GM21526 (cell line): ENCODE results near the gene SPANXB1.
"Not testable (repeated sequence)": the region's sequence is repeated elsewhere in the genome, so short reads cannot be mapped to it uniquely, and the experiment has no call there.

Experiments
- ATAC-seq: cut with Tn5 transposase; IDR thresholded peaks from one replicate; pipeline ENCODE4 v1.9.1; 2021; ENCODE audit warnings: moderate library complexity; ENCODE audit not compliant: unreplicated experiment, low FRiP score

SPANXB1 gene, protein sequence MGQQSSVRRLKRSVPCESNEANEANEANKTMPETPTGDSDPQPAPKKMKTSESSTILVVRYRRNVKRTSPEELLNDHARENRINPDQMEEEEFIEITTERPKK

DNA sequence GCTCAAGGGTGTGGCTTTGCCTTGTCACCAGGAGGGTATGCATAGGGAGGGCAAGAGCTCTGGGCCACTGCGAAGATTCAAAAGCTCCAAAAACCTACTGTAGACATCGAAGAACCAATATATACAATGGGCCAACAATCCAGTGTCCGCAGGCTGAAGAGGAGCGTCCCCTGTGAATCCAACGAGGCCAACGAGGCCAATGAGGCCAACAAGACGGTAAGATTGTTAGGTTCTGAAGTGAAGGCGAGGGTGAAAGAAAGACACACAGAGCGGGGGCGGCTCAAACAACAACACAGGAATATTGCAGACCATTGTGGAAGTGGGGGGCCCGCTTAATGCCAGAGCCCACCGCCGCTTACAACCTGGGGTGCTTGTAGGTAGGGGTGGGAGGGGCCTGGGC, at the start of gene SPANXB1:
Gene SPANXB1, plus strand, starts transcription at position 27 of the 400 bp plus-strand sequence. Its CDS starts 100 bp downstream, at position 127.
- ATAC-seq, result not testable (repeated sequence)

DNA sequence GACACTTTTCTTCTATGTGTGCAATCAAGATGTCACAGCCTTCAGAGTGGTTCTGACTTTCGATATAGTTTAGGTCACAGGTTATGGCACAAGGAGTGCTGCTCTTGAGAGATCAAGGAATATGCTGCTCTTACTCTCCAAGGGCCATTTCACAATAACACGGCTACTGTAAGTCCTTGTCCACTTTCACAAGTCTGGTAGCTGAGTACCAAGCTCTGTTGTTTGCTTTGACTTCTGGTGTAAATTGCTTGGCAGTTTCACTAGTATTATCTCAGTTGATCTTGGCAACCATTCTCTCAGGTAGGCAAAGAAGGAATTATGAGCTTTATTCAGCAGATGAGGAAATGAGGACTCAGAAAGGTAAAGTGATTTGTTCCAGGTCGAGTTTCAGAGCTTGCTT, 35.4 kb upstream of the SPANXB1 start:
- no peak for ATAC-seq

DNA sequence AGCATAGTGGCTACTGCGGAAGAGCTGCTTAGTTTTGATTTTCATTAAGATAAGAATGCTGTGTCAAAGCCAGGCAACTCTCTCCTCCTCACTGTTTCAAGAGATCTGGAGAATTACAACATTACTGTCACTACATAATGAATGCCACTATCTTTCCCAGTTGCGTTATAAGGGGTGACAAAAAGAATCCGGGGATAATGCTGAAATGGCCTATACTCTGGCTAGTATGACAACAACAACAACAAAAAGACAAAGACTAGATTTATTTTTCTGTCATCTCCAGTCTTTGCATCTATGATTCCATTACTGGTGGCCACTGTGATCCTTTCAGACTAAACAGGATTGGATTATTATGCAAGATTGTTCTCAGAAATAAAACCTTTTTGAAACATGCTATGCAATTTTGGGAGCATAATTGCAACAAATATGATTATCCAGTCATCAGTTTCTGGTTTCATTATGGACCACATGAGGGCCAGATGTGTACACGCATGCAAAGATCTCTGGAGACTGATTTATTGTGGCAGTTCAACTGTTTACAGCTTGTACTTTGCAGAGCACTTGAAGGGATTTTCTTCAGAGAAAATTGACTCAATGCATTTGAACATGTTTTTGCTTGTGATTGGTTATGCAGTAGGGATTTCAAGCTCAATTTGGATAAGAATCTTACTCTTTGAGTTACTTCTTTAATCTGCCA, 31.1 kb upstream of the SPANXB1 start:
- no peak for ATAC-seq

DNA sequence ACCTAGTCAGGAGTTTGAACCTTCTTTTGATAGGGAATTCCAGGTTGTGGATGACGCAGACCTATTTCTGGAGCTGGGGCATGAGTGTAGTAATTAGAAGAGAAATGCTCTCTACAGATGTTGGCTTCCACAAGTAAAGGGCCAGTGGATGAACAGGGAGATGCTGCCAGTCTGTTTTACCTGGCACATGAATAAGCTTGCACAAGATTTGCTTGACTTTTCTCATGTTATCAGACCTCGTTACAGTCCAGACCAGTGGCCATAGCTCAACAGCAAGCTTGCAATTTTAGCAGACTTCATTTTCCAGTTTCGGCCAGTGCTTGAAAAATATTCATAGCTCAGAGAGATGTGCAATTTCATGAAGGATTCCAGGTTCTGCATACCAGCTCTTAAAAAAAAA, 26.9 kb upstream of the SPANXB1 start:
- ATAC-seq, result no peak

DNA sequence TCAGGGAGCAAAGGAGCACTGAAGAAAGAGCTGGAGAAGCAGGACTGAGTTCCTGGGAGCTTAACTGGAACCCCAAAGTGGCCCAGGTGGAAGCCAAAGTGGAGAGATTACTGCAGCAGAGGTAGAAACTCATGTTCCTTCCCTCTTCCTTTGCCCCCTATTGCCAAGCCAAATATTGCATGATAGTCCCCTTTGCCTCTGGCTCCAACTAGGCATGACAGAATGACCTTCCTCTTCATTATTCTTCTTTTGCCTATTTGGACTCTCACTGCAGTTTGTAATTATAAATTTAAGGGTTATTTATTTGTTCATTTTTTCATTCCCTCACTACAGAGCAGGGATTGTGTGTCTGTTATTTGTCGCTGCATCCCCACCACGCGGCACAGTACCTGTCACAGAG, 22.1 kb upstream of the SPANXB1 start:
- ATAC-seq, result no peak

DNA sequence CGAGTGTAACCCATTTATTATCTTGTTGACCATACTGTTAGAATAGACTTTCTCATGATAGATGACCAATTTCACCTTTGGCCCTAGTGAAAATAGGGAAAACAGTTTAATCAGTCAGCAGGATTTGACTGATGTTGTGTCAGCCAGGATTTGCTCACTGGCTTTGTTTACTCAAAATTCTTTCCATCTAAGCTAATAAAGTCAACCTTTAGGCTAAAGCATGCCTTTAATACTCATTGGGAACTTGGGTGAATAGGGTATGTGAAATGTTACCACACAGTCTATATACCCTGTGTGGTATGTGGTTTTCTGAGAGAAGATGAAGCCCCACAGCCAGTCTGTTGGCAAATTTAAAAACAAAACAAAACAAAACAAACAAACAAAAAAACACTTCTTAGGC, 18.7 kb upstream of the SPANXB1 start:
- ATAC-seq, result no peak

DNA sequence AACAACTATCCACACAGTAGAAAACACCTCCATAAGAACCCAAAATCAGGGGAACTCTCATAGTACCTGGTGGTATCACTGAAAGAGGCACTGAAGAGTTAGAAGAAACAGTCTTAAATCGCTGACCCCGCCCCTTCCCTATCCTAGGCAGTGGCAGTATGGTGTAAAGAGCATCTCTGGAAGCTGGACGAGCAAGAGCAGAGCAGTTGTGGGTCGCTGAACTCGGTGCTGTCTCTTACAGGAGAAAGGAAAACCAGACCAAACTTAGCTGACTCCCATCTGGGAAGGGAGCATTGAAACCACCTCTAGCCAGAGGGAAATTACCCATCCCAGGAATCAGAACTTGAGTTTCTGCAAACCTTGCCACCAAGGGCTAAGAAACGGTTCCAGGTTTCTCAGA, 2.8 kb downstream of the SPANXB1 start:
- ATAC-seq, result not testable (repeated sequence)

DNA sequence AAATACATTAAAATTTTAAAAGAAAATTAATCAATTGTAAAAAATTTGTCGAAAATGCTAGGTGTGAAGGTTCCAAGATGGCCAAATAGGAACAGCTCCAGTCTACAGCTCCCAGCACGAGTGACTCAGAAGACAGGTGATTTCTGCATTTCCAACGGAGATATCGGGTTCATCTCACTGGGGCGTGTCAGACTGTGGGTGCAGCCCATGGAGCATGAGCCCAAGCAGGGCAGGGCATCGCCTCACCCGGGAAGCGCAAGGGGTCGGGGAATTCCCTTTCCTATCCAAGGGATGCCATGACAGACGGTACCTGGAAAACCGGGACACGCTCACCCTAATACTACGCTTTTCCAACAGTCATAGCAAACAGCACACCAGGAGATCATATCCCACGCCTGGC, 41.9 kb downstream of the SPANXB1 start:
- not testable (repeated sequence) for ATAC-seq

DNA sequence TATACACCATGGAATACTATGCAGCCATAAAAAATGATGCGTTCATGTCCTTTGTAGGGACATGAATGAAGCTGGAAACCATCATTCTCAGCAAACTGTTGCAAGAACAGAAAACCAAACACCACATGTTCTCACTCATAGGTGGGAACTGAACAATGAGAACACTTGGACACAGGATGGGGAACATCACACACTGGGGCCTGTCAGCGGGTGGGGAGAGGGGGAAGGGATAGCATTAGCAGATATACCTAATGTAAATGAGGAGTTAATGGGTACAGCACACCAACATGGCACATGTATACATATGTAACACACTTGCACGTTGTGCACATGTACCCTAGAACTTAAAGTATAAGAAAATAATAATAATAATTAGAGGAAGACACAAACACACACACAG, 47.5 kb downstream of the SPANXB1 start:
- ATAC-seq, result not testable (repeated sequence)

DNA sequence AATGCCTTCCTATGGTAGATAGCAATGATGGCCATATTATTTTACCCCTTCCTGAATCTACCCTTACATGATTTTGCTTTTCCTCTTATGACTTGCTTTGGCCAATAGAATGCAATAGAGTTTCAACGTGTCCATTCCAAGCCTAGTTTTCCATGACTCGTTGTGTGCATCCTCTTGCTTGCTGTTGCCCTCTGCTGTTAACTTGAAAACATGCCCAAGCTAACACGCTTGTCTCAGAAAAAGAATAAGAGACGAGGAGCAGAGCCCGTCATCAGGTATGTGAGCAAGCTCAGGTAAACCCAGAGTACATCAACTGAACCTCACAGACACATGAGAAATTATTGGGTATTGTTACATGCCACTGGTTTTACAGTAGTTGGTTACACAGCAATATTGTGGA, 49.7 kb downstream of the SPANXB1 start:
- ATAC-seq, result not testable (repeated sequence)
